Measurements from ENCODE around the gene SPTLC1.
A peak's percentile ranks its signal among the peaks of the same experiment; 100 is the strongest.

Gene SPTLC1

GRCh38 chr9:92115071-92115858 lies at the start of gene SPTLC1:
Gene SPTLC1 (minus strand): TSS chr9:92115413. CDS start chr9:92115370, 43 bp downstream.
- TF ChIP-seq RAD21 (IDR thresholded peaks at IDR 0.05; ENCODE audit: low read depth) (no peak), CEBPB (IDR thresholded peaks at IDR 0.05) (no peak), REST (IDR thresholded peaks at IDR 0.05; ENCODE audit: low read depth) (no peak), MAX (IDR thresholded peaks at IDR 0.05) (peak; percentile 54; the same call in 1 of the 2 replicates), TEAD4 (IDR thresholded peaks at IDR 0.05) (no peak), ZBTB7A (IDR thresholded peaks at IDR 0.05; ENCODE audit: low read depth) (no peak), FOXM1 (IDR thresholded peaks at IDR 0.05; ENCODE audit: borderline replicate concordance, low read depth) (no peak), TCF12 (IDR thresholded peaks at IDR 0.05; ENCODE audit: low read depth) (peak; percentile 63; the same call in 1 of the 2 replicates), EGR1 (IDR thresholded peaks at IDR 0.05) (0 out of 2 replicates have a peak, but pooled peaks have one; percentile 23), USF1 (IDR thresholded peaks at IDR 0.05) (peak; percentile 71), NFIC (IDR thresholded peaks at IDR 0.05) (no peak), YY1 (IDR thresholded peaks at IDR 0.05; ENCODE audit: low read depth) (peak; percentile 92), CREB1 (IDR thresholded peaks at IDR 0.05; ENCODE audit: low read depth) (peak; percentile 99), EP300 (IDR thresholded peaks at IDR 0.05; ENCODE audit: borderline replicate concordance) (no peak; the same call in 1 of the 2 replicates), TAF1 (IDR thresholded peaks at IDR 0.05; ENCODE audit: low read depth) (peak; percentile 90)

GRCh38 chr9:92164975-92165374 lies 49.8 kb upstream of the SPTLC1 start:
- TF ChIP-seq RAD21 (IDR thresholded peaks at IDR 0.05; ENCODE audit: low read depth) (no peak), ZBTB7A (IDR thresholded peaks at IDR 0.05; ENCODE audit: low read depth) (no peak), TEAD4 (IDR thresholded peaks at IDR 0.05) (no peak), USF1 (IDR thresholded peaks at IDR 0.05) (no peak), CEBPB (IDR thresholded peaks at IDR 0.05) (no peak)

GRCh38 chr9:92164490-92164889 lies 49.3 kb upstream of the SPTLC1 start:
- TF ChIP-seq RAD21 (IDR thresholded peaks at IDR 0.05; ENCODE audit: low read depth): no peak
- TF ChIP-seq REST (IDR thresholded peaks at IDR 0.05; ENCODE audit: low read depth): no peak
- no peak for TF ChIP-seq EP300 (IDR thresholded peaks at IDR 0.05; ENCODE audit: borderline replicate concordance)
- no peak for TF ChIP-seq YY1 (IDR thresholded peaks at IDR 0.05; ENCODE audit: low read depth)
- no peak for TF ChIP-seq ZBTB7A (IDR thresholded peaks at IDR 0.05; ENCODE audit: low read depth)

- TF ChIP-seq MAX (IDR thresholded peaks at IDR 0.05): no peak
- no peak for TF ChIP-seq YY1 (IDR thresholded peaks at IDR 0.05; ENCODE audit: low read depth)
- TF ChIP-seq REST (IDR thresholded peaks at IDR 0.05; ENCODE audit: low read depth): no peak
- TF ChIP-seq RAD21 (IDR thresholded peaks at IDR 0.05; ENCODE audit: low read depth): no peak
- TF ChIP-seq EGR1 (IDR thresholded peaks at IDR 0.05): no peak
- TF ChIP-seq TEAD4 (IDR thresholded peaks at IDR 0.05): no peak
- TF ChIP-seq TAF1 (IDR thresholded peaks at IDR 0.05; ENCODE audit: low read depth): no peak
These were observed 48.1 kb upstream of the SPTLC1 start for GRCh38 chr9:92163276-92163675.

Measured in Ishikawa (cell line).